Fibroblast of lung (primary cell): Measurements from ENCODE around the gene ZCWPW2. TPM values are rescaled to one million over a fixed set of nuclear protein-coding genes. Genes with fewer than 3 reads are reported as not detected.
A peak's percentile ranks its signal among the peaks of the same experiment; 100 is the strongest.

Experiments
- DNase-seq, 2 donors: peaks; one replicate each; pipeline versions ENCODE4 v3.0.0 to v3.0.0-alpha.2; 2010; ENCODE audit warnings: low read depth in 2 of 2
- H2AFZ ChIP-seq: 2 replicates; pipeline ENCODE4 v1.5.1; 2012; ENCODE audit warnings: low read length, control low read depth, inconsistent platforms
- H3K27ac ChIP-seq: 2 replicates; pipeline ENCODE4 v1.5.1; 2011; ENCODE audit warnings: low read length, control low read depth; ENCODE audit not compliant: insufficient read depth
- H3K27me3 ChIP-seq: 2 replicates; pipeline ENCODE4 v1.5.1; 2011; ENCODE audit warnings: mild to moderate bottlenecking, low read length; ENCODE audit not compliant: control insufficient read depth, insufficient read depth
- H3K36me3 ChIP-seq: 2 replicates; pipeline ENCODE4 v1.5.1; 2011; ENCODE audit warnings: low read length; ENCODE audit not compliant: control insufficient read depth, insufficient read depth
- H3K4me1 ChIP-seq: 2 replicates; pipeline ENCODE4 v1.5.1; 2011; ENCODE audit warnings: low read length; ENCODE audit not compliant: control insufficient read depth, insufficient read depth; ENCODE audit errors: extremely low read depth
- H3K4me2 ChIP-seq: 2 replicates; pipeline ENCODE4 v1.5.1; 2011; ENCODE audit warnings: low read length, control low read depth; ENCODE audit not compliant: insufficient read depth; ENCODE audit errors: extremely low read depth
- H3K4me3 ChIP-seq, 4 experiments: fragments of 200-600 bp in 1 of 4; sonication (generic) in 1 of 4; replicated peaks in 1 of 4; 2 replicates each; pipeline ENCODE4 v1.5.1; 2011 to 2016; ENCODE audit warnings: low read length in 4 of 4, low read depth in 3 of 4, mild to moderate bottlenecking in 3 of 4, control low read depth in 2 of 4, inconsistent platforms in 1 of 4, mixed read lengths in 1 of 4; ENCODE audit not compliant: insufficient read depth in 1 of 4; ENCODE audit errors: control extremely low read depth in 1 of 4
- H3K79me2 ChIP-seq: 2 replicates; pipeline ENCODE4 v1.5.1; 2012; ENCODE audit warnings: mild to moderate bottlenecking, low read length, inconsistent platforms; ENCODE audit not compliant: control insufficient read depth, insufficient read depth
- H3K9ac ChIP-seq: 2 replicates; pipeline ENCODE4 v1.5.1; 2011; ENCODE audit warnings: mild to moderate bottlenecking, low read length, control low read depth; ENCODE audit not compliant: insufficient read depth
- H3K9me3 ChIP-seq: 2 replicates; pipeline ENCODE4 v1.5.1; 2012; ENCODE audit warnings: low read depth, low read length; ENCODE audit not compliant: control insufficient read depth, insufficient read depth
- H4K20me1 ChIP-seq: 2 replicates; pipeline ENCODE4 v1.5.1; 2011; ENCODE audit warnings: low read length; ENCODE audit not compliant: control insufficient read depth, insufficient read depth; ENCODE audit errors: extremely low read depth
- EZH2 ChIP-seq: IDR thresholded peaks from 2 replicates; pipeline ENCODE4 v1.5.1; 2012; ENCODE audit warnings: low read length, control low read depth, mild to moderate bottlenecking; ENCODE audit errors: missing control alignments
- polyA plus RNA-seq, 2 donors: library from polyadenylated mRNA; depleted of rRNA in 1 of 2; stranded (reverse) in 1 of 2; unstranded in 1 of 2; fragments of >200 nt; gene quantifications; 2 replicates each; pipeline ENCODE4 v1.2.1, GENCODE V29; 2011 to 2012; ENCODE audit warnings: missing spikeins in 1 of 2
- total RNA-seq: library from RNA; depleted of rRNA; stranded (reverse); fragments of >200 nt; gene quantifications from 2 replicates; pipeline ENCODE4 v1.2.1, GENCODE V29; 2014
- TF ChIP-seq, protein P1 (sequence below), 2 donors: IDR thresholded peaks in 1 of 2; conservative IDR thresholded peaks in 1 of 2; 1 replicate in 1 of 2; 2 replicates in 1 of 2; pipeline ENCODE4 v1.5.1; 2011 to 2012; ENCODE audit warnings: low read length in 2 of 2, control low read depth in 1 of 2, inconsistent platforms in 1 of 2, low read depth in 1 of 2, mild to moderate bottlenecking in 1 of 2

Gene ZCWPW2
- total and polyA plus RNA-seq, 2 donors (not counting 1 experiment from before 2014, with no cell fraction given) = 0.68 to 1.7 TPM

- peaks cover 39% of the 10 kb centered on the region for H3K79me2 ChIP-seq
Measured at GRCh38 chr3:28347374-28348264, 902 bp upstream of the ZCWPW2 start.

DNA sequence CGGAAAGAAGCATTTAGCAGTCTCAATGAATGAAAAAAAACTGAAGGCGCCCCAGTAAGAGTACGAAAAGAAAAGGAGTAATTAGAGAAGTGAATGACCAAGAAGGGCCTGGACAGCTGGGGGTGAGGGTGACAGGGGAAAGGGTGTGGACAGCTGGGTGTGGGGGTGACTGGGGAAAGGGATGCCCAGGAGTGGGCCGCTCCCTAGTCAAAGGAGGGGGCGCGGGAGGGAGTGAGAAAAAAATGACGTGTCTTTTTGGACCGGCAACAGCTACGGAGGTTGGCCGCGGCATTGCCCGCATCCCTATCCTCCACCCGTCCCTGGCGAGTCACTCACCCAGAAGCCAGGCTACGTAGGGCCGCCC lies 274 bp upstream of the ZCWPW2 start:
- peak overlapping the region; percentile 97 for H3K9ac ChIP-seq
- H3K9me3 ChIP-seq = no peaks in the 10 kb centered on the region
- peak overlapping the region; percentile 75 for H3K4me2 ChIP-seq
- H4K20me1 ChIP-seq = no peaks in the 10 kb centered on the region
- TF ChIP-seq, protein P1, sequence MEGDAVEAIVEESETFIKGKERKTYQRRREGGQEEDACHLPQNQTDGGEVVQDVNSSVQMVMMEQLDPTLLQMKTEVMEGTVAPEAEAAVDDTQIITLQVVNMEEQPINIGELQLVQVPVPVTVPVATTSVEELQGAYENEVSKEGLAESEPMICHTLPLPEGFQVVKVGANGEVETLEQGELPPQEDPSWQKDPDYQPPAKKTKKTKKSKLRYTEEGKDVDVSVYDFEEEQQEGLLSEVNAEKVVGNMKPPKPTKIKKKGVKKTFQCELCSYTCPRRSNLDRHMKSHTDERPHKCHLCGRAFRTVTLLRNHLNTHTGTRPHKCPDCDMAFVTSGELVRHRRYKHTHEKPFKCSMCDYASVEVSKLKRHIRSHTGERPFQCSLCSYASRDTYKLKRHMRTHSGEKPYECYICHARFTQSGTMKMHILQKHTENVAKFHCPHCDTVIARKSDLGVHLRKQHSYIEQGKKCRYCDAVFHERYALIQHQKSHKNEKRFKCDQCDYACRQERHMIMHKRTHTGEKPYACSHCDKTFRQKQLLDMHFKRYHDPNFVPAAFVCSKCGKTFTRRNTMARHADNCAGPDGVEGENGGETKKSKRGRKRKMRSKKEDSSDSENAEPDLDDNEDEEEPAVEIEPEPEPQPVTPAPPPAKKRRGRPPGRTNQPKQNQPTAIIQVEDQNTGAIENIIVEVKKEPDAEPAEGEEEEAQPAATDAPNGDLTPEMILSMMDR (conservative IDR thresholded peaks at IDR 0.05 in 1 of 2, IDR thresholded peaks at IDR 0.05 in 1 of 2; ENCODE audit: low read depth in 1 of 2, low read length in 2 of 2) = no peak
- no peak for TF ChIP-seq EZH2
- no peak for DNase-seq
- H3K4me3 ChIP-seq = peak overlapping the region; percentile 79 to 99 (median 90)
- H3K79me2 ChIP-seq = peaks cover 35% of the 10 kb centered on the region
- no peaks in the 10 kb centered on the region for H3K27me3 ChIP-seq
- peak overlapping the region; percentile 28 for H2AFZ ChIP-seq
- H3K36me3 ChIP-seq = no peaks in the 10 kb centered on the region
- H3K27ac ChIP-seq = peak overlapping the region; percentile 99
- H3K4me1 ChIP-seq = peaks cover 3% of the 10 kb centered on the region

More at GRCh38 chr3:28347374-28348264, 902 bp upstream of the ZCWPW2 start:
- H3K36me3 ChIP-seq = no peaks in the 10 kb centered on the region
- no peaks in the 10 kb centered on the region for H3K9me3 ChIP-seq
- peak overlapping the region; percentile 99 for H3K27ac ChIP-seq
- TF ChIP-seq EZH2 = no peak
- TF ChIP-seq, protein P1 (conservative IDR thresholded peaks at IDR 0.05 in 1 of 2, IDR thresholded peaks at IDR 0.05 in 1 of 2; ENCODE audit: low read depth in 1 of 2, low read length in 2 of 2) = no peak
- peak overlapping the region; percentile 28 for H2AFZ ChIP-seq
- peak; percentile 4 to 94 for DNase-seq
- no peaks in the 10 kb centered on the region for H3K27me3 ChIP-seq
- peak overlapping the region; percentile 79 to 99 (median 90) for H3K4me3 ChIP-seq
- H3K9ac ChIP-seq = peak overlapping the region; percentile 97
- H4K20me1 ChIP-seq = no peaks in the 10 kb centered on the region
- peaks cover 5% of the 10 kb centered on the region for H3K4me1 ChIP-seq
- peak overlapping the region; percentile 75 for H3K4me2 ChIP-seq

GRCh38 chr3:28349469-28350000 lies 1.0 kb downstream of the ZCWPW2 start:
- Histone ChIP-seq H3K36me3 (no peaks in the 10 kb centered on the region), H3K9ac (peak overlapping the region; percentile 97), H3K4me2 (peak overlapping the region; percentile 79), H3K79me2 (peaks cover 29% of the 10 kb centered on the region), H3K4me1 (peaks cover 3% of the 10 kb centered on the region), H2AFZ (peak overlapping the region; percentile 56), H3K4me3 (peak overlapping the region; percentile 79 to 99 (median 90)), H3K27ac (peak overlapping the region; percentile 99), H4K20me1 (no peaks in the 10 kb centered on the region), H3K27me3 (no peaks in the 10 kb centered on the region), H3K9me3 (no peaks in the 10 kb centered on the region)
- DNase-seq = no peak
- TF ChIP-seq EZH2 = no peak
- TF ChIP-seq, protein P1 (conservative IDR thresholded peaks at IDR 0.05 in 1 of 2, IDR thresholded peaks at IDR 0.05 in 1 of 2; ENCODE audit: low read depth in 1 of 2, low read length in 2 of 2) = no peak
